Stomach (tissue), 9 donors: Measurements from ENCODE around the gene DNAJC17. TPM values are rescaled to one million over a fixed set of nuclear protein-coding genes. Genes with fewer than 3 reads are reported as not detected.

ENCODE experiments used
- DNase-seq, 2 donors: peaks; one replicate each; pipeline versions ENCODE4 v3.0.0 to v3.0.0-alpha.2; 2013 to 2019
- H3K27ac ChIP-seq, 5 donors: fragments of 200-600 bp in 4 of 5; sonication (generic) in 4 of 5; one replicate each; pipeline ENCODE4 v1.5.1; 2013 to 2019; ENCODE audit warnings: mild to moderate bottlenecking in 1 of 5, moderate library complexity in 1 of 5
- H3K27me3 ChIP-seq, 3 donors: fragments of 200-600 bp; sonication (generic); one replicate each; pipeline ENCODE4 v1.5.1; 2017 to 2019; ENCODE audit warnings: mixed run types in 1 of 3
- H3K36me3 ChIP-seq, 4 donors: fragments of 200-600 bp; sonication (generic); 1 replicate in 3 of 4; 2 replicates in 1 of 4; pipeline ENCODE4 v1.5.1; 2016 to 2019
- H3K4me1 ChIP-seq, 4 donors: fragments of 200-600 bp; sonication (generic); one replicate each; pipeline ENCODE4 v1.5.1; 2016 to 2019
- H3K4me3 ChIP-seq, 4 donors: fragments of 200-600 bp; sonication (generic) in 3 of 4; one replicate each; pipeline ENCODE4 v1.5.1; 2016 to 2019; ENCODE audit warnings: mild to moderate bottlenecking in 1 of 4
- H3K9me3 ChIP-seq, 4 donors: fragments of 200-600 bp; sonication (generic); one replicate each; pipeline ENCODE4 v1.5.1; 2016 to 2019
- EP300 ChIP-seq: sonication (generic); formaldehyde crosslinking; IDR thresholded peaks from one replicate; pipeline ENCODE4 v1.6.1; 2017; ENCODE audit warnings: antibody characterized with exemption
- POLR2A ChIP-seq, 4 donors: fragments of 450-650 bp; IDR thresholded peaks; one replicate each; pipeline ENCODE4 v1.6.1; 2016; ENCODE audit warnings: antibody characterized with exemption in 4 of 4, control low read depth in 2 of 4, mild to moderate bottlenecking in 1 of 4, moderate library complexity in 1 of 4
- POLR2AphosphoS5 ChIP-seq, 3 donors: sonication (generic); formaldehyde crosslinking; IDR thresholded peaks; one replicate each; pipeline ENCODE4 v1.6.1; 2016; ENCODE audit warnings: antibody characterized with exemption in 3 of 3
- WGBS, 5 donors: extraction: QIAGEN DNeasy Blood & Tissue Kit in 3 of 5; methylation state at CpG; one replicate each; pipeline versions ENCODE4 v1.1.5 to v1.1.7; 2013 to 2018; 5-methylcytosine and 5-hydroxymethylcytosine counted together
- intact Hi-C: fragments of 100-400 bp; cut with DNase I; formaldehyde crosslinking; loops from one replicate; pipeline ENCODE4 v1.15.1; 2023; ENCODE audit warnings: low total_unique reads
- polyA plus RNA-seq, 3 donors: library from polyadenylated mRNA; stranded (reverse); fragments of 200-250 nt; gene quantifications; one replicate each; pipeline ENCODE4 v1.2.3, GENCODE V29; 2013
- total RNA-seq, 5 donors: library from RNA; depleted of rRNA; stranded (reverse); fragments of >200 nt; gene quantifications; one replicate each; pipeline versions ENCODE4 v1.1.0 to v1.2.3, GENCODE V29; 2014 to 2016
- TF ChIP-seq, protein P1 (sequence below), 7 experiments: fragments of 450-650 bp in 4 of 7; fragments of 200-600 bp in 3 of 7; sonication (generic) in 3 of 7; IDR thresholded peaks; one replicate each; pipeline ENCODE4 v1.5.1; 2016 to 2019; ENCODE audit warnings: antibody characterized with exemption in 7 of 7, control low read depth in 2 of 7, mild to moderate bottlenecking in 1 of 7
- donor health status: healthy with polysubstance abuse.
- donor health status: Bipolar disorder and iron deficiency.
- donor health status: healthy.

The DNAJC17 gene
- total and polyA plus RNA-seq, 8 donors, result 11.0 to 66.7 (median 43.7) TPM

DNA sequence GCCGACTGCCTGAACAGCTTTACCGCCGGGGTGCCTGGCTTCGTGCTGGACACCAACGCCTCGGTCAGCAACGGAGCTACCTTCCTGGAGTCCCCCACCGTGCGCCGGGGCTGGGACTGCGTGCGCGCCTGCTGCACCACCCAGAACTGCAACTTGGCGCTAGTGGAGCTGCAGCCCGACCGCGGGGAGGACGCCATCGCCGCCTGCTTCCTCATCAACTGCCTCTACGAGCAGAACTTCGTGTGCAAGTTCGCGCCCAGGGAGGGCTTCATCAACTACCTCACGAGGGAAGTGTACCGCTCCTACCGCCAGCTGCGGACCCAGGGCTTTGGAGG lies 37.4 kb upstream of the DNAJC17 start:
- DNase-seq, result peak; percentile 51 to 80
- Histone ChIP-seq H3K27ac (peak overlapping the region; percentile 88 to 94 (median 92)), H3K27me3 (peaks cover 0 to 44% (median 3%) of the 10 kb centered on the region in 3 donors), H3K4me1 (peaks cover 26 to 57% (median 42%) of the 10 kb centered on the region in 4 donors), H3K36me3 (peaks cover 0 to 4% (median 0%) of the 10 kb centered on the region in 4 donors), H3K4me3 (peak overlapping the region; percentile 61 to 78 (median 64)), H3K9me3 (no peaks in the 10 kb centered on the region)
- WGBS, 5 donors, result 1 to 5% (median 1%) methylated on average over 8 to 28 of the region's 28 CpGs
- no peak for TF ChIP-seq POLR2A (IDR thresholded peaks at IDR 0.05)
- TF ChIP-seq EP300, result no peak
- no peak for TF ChIP-seq POLR2AphosphoS5 (IDR thresholded peaks at IDR 0.05)
- TF ChIP-seq, protein P1, sequence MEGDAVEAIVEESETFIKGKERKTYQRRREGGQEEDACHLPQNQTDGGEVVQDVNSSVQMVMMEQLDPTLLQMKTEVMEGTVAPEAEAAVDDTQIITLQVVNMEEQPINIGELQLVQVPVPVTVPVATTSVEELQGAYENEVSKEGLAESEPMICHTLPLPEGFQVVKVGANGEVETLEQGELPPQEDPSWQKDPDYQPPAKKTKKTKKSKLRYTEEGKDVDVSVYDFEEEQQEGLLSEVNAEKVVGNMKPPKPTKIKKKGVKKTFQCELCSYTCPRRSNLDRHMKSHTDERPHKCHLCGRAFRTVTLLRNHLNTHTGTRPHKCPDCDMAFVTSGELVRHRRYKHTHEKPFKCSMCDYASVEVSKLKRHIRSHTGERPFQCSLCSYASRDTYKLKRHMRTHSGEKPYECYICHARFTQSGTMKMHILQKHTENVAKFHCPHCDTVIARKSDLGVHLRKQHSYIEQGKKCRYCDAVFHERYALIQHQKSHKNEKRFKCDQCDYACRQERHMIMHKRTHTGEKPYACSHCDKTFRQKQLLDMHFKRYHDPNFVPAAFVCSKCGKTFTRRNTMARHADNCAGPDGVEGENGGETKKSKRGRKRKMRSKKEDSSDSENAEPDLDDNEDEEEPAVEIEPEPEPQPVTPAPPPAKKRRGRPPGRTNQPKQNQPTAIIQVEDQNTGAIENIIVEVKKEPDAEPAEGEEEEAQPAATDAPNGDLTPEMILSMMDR (IDR thresholded peaks at IDR 0.05), result no peak
- intact Hi-C loops, result no loop called here

DNA sequence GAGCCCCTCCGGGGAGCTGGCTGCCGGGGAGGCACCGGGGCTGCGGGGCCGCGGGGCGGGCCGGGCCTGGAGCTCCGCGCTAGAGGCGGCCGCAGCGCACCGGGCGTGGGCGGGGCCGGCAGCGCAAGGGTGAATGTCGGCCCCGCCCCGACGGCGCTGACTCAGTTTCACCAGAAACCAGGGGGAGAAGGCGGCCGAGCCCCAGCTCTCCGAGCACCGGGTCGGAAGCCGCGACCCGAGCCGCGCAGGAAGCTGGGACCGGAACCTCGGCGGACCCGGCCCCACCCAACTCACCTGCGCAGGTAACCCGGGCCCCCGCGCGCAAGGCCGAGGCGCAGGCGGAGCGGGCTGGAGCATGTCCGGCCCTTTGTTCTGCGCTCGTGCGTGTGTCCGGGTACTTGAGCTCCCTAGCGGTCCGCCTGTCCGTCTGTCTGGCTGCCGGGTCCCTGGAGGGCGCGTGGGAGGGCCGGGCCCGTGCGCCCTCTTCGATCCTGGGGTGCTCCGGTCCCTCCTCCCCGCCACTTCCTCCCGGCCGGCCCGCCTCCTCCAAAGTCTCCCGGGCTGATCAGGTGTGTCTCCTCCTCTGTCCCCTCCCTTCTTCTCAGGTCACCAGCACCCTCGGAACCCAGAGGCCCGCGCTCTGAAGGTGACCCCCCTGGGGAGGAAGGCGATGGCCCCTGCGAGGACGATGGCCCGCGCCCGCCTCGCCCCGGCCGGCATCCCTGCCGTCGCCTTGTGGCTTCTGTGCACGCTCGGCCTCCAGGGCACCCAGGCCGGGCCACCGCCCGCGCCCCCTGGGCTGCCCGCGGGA lies 36.8 kb upstream of the DNAJC17 start, which contains the start of gene SPINT1:
TSS of gene SPINT1 (plus strand) at position 164 of the 811 bp plus-strand sequence. CDS start at position 671, 507 bp downstream.
- TF ChIP-seq POLR2AphosphoS5 (IDR thresholded peaks at IDR 0.05) (peak in 2 of 3 donors; percentile 18 to 37), POLR2A (IDR thresholded peaks at IDR 0.05) (no peak), EP300 (no peak)
- intact Hi-C loops, result no loop called here
- H3K9me3 ChIP-seq, result no peaks in the 10 kb centered on the region
- peaks cover 0 to 44% (median 3%) of the 10 kb centered on the region in 3 donors for H3K27me3 ChIP-seq
- peak; percentile 75 to 86 for DNase-seq
- 0 to 3% (median 1%) methylated on average over 21 to 89 of the region's 89 CpGs for WGBS, 5 donors
- peak within 1 kb of the TSS; percentile 61 to 78 (median 64) for H3K4me3 ChIP-seq
- peaks cover 26 to 57% (median 42%) of the 10 kb centered on the region in 4 donors for H3K4me1 ChIP-seq
- no peaks in the 10 kb centered on the region for H3K36me3 ChIP-seq
- H3K27ac ChIP-seq, result peak within 1 kb of the TSS; percentile 88 to 94 (median 92)

DNA sequence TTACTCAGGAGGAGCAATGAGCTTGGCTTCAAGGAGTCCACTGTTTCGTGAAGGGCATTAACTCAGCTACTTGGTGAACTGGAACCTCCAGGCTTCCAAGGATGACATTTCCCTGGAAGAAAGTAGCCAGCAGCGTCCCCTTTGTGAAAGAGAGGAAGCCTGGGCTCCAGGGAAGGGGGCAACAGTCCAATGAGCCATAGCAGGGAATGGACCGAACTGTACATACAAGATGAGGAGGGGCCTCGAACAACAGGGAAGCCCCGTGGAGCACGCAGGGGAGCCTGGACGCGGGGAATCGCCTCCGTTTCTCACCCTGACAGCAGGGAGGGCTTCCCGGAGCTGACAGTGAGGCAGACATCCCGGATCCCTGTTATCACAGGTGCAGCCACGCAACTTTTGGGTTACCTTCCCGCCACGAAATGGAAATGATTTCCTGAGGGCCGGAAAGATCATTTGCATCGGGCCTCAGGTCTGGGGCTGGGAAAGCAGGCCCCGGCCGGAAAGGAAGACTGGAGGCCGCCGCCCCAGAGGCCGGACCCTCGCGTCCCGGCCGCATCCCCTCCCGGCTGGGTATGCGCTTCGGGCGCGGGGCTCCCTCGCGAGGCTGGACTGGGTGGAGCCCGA lies 36.1 kb upstream of the DNAJC17 start:
- Histone ChIP-seq H3K4me3 (peak overlapping the region; percentile 61 to 78 (median 64)), H3K36me3 (no peaks in the 10 kb centered on the region), H3K27me3 (peaks cover 0 to 44% (median 3%) of the 10 kb centered on the region in 3 donors), H3K4me1 (peaks cover 26 to 56% (median 42%) of the 10 kb centered on the region in 4 donors), H3K9me3 (no peaks in the 10 kb centered on the region), H3K27ac (peak overlapping the region; percentile 88 to 94 (median 92))
- no peak for TF ChIP-seq POLR2AphosphoS5 (IDR thresholded peaks at IDR 0.05)
- TF ChIP-seq, protein P1 (IDR thresholded peaks at IDR 0.05), result no peak
- TF ChIP-seq EP300, result no peak
- no peak for TF ChIP-seq POLR2A (IDR thresholded peaks at IDR 0.05)
- intact Hi-C loops, result no loop called here
- DNase-seq, result no peak
- WGBS, 5 donors, result 13 to 20% (median 14%) methylated on average over 24 to 34 of the region's 34 CpGs

DNA sequence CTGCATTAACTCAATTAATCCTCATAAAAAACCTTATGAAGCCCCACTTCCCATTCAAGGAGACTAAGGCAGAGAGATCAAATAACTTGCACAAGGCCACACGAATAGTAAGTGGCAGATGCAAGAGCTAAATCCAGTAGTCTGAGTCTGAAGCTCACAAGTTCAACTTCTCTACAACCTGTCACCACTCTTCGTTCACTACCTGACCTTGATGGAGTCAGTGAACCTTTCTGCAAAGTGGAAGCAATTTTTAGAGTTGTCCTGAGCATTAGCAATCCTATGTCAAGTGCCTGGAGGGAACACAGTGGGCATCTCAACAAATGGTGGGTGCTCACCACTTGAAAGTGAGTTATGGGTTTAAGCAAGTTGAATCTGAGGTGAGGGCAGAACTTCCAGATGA lies 34.5 kb upstream of the DNAJC17 start:
- intact Hi-C loops, result no loop called here
- Histone ChIP-seq H3K27me3 (peaks cover 0 to 44% (median 3%) of the 10 kb centered on the region in 3 donors), H3K4me1 (peaks cover 16 to 39% (median 30%) of the 10 kb centered on the region in 4 donors), H3K27ac (no peak overlapping the region), H3K4me3 (no peak overlapping the region), H3K36me3 (no peaks in the 10 kb centered on the region), H3K9me3 (no peaks in the 10 kb centered on the region)
- 89 to 96% (median 91%) methylated on average over 2 of the region's 2 CpGs for WGBS, 5 donors
- no peak for DNase-seq
- no peak for TF ChIP-seq POLR2A (IDR thresholded peaks at IDR 0.05)
- no peak for TF ChIP-seq EP300
- TF ChIP-seq POLR2AphosphoS5 (IDR thresholded peaks at IDR 0.05), result no peak
- TF ChIP-seq, protein P1 (IDR thresholded peaks at IDR 0.05), result no peak
